GM12878 (cell line): ENCODE results near the gene MC3R. TPM values are rescaled to one million over a fixed set of nuclear protein-coding genes. Genes with fewer than 3 reads are reported as not detected.
A peak's percentile ranks its signal among the peaks of the same experiment; 100 is the strongest.

Experiments used
- CBX5 ChIP-seq: sonication (generic); IDR thresholded peaks from 2 replicates; pipeline ENCODE4 v1.6.1; 2016; ENCODE audit warnings: low read depth, moderate library complexity, mild to moderate bottlenecking, inconsistent platforms
- CTCF ChIP-seq, 3 experiments: IDR thresholded peaks in 2 of 3; conservative IDR thresholded peaks in 1 of 3; 2 replicates each; pipeline ENCODE4 v1.5.1; 2011; ENCODE audit warnings: low read depth in 3 of 3, low read length in 3 of 3, mild to moderate bottlenecking in 3 of 3, control low read depth in 2 of 3, moderate library complexity in 2 of 3, inconsistent platforms in 1 of 3, mixed read lengths in 1 of 3; ENCODE audit not compliant: control insufficient read depth in 2 of 3, insufficient read depth in 1 of 3; ENCODE audit errors: extremely low read depth in 1 of 3
- CUX1 ChIP-seq: IDR thresholded peaks from 2 replicates; pipeline ENCODE4 v1.6.1; 2012; ENCODE audit warnings: improper control_type of control experiment, low read depth, low read length; ENCODE audit not compliant: insufficient replicate concordance
- GATAD2B ChIP-seq: fragments of 450-650 bp; conservative IDR thresholded peaks from 2 replicates; pipeline ENCODE4 v1.6.1; 2017; ENCODE audit warnings: low read depth, mild to moderate bottlenecking, moderate library complexity
- YY1 ChIP-seq: IDR thresholded peaks from 2 replicates; pipeline ENCODE4 v1.6.1; 2011; ENCODE audit warnings: low read depth, mild to moderate bottlenecking, low read length
- ZNF592 ChIP-seq: fragments of 450-650 bp; IDR thresholded peaks from 2 replicates; pipeline ENCODE4 v1.6.1; 2017; ENCODE audit warnings: mild to moderate bottlenecking, moderate library complexity
- polyA plus RNA-seq, 11 experiments: library from polyadenylated mRNA; depleted of rRNA in 4 of 11; unstranded in 6 of 11; stranded (reverse) in 5 of 11; fragments of >200 nt; fragmentation: Nextera tagmentation in 4 of 11; fragmentation: Illumina TruSeq in 1 of 11; extraction: Ambion mirVana in 4 of 11; extraction: Trizol in 1 of 11; gene quantifications; 1 replicate in 1 of 11; 2 replicates in 10 of 11; pipeline versions ENCODE4 v1.2.1 to v1.2.3, GENCODE V29; 2011 to 2016; ENCODE audit warnings: inconsistent platforms in 2 of 11, missing spikeins in 2 of 11, low read depth in 1 of 11
- total RNA-seq, 4 experiments: library from RNA; depleted of rRNA in 3 of 4; stranded (reverse); fragments of >200 nt in 3 of 4; fragmentation: Illumina TruSeq in 1 of 4; extraction: Trizol in 1 of 4; gene quantifications; 2 replicates each; pipeline versions ENCODE4 v1.2.1 to v1.2.3, GENCODE V29; 2013 to 2021

Gene MC3R
- total and polyA plus RNA-seq, 10 of the 15 experiments (the other 5 are each of a cell fraction or from before 2014, with no cell fraction given): not detected

DNA sequence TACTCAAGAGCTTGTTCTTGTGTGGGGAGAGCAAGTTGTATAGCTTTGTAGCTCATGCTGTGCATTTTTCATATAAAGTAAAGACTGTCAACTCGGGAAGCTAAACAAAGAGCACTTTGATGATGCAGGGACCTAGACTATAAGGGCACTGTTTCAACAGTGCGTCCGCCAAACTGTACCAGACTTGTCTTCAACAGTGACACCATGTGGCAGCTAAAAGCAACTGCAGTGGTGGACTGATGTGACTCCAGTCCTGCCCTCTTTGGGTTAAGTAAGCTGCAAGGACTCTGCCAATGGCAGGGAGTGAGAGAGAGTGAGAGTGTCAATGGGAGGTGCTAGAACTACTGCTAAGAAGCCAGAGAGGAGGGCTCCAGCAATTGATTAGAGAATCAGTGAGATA, 48.1 kb upstream of the MC3R start (continued):
- TF ChIP-seq ZNF592 (no peak), GATAD2B (no peak), CBX5 (peak; percentile 95; the same call in 1 of the 2 replicates), CUX1 (no peak), YY1 (no peak), CTCF (IDR thresholded peaks at IDR 0.05 in 2 of 3, conservative IDR thresholded peaks at IDR 0.05 in 1 of 3; ENCODE audit: control insufficient read depth in 2 of 3, extremely low read depth in 1 of 3, insufficient read depth in 1 of 3, low read depth in 3 of 3, low read length in 3 of 3) (peak in 2 of 3 experiments; percentile 17 to 23; a peak in 1 of 6 replicates)
